ENCODE data around the gene CYP2S1.

The CYP2S1 gene

GRCh38 chr19:41195675-41196497, 2.9 kb downstream of the CYP2S1 start:
- DNase-seq = no peak

- DNase-seq = no peak
Observed at GRCh38 chr19:41198559-41198958, 5.5 kb downstream of the CYP2S1 start.

GRCh38 chr19:41203371-41203770, 10.4 kb downstream of the CYP2S1 start:
- no peak for DNase-seq

GRCh38 chr19:41204338-41204737, 11.3 kb downstream of the CYP2S1 start:
- peak; percentile 73 for DNase-seq

GRCh38 chr19:41205995-41206394, 13.0 kb downstream of the CYP2S1 start:
- no peak for DNase-seq

- no peak for DNase-seq
Observed at GRCh38 chr19:41206456-41206855, 13.4 kb downstream of the CYP2S1 start.

- no peak for DNase-seq
Observed at GRCh38 chr19:41206926-41207750, 14.1 kb downstream of the CYP2S1 start.

GRCh38 chr19:41214161-41214560, 21.1 kb downstream of the CYP2S1 start:
- DNase-seq = no peak

GRCh38 chr19:41217741-41218140, 24.7 kb downstream of the CYP2S1 start:
- DNase-seq = no peak

- no peak for DNase-seq
Observed at GRCh38 chr19:41218249-41218614, 25.2 kb downstream of the CYP2S1 start.

GRCh38 chr19:41218615-41219507, 25.8 kb downstream of the CYP2S1 start, which contains the start of gene AXL:
TSS of gene AXL (plus strand) at chr19:41219223. CDS start at chr19:41219393, 170 bp downstream.
- no peak for DNase-seq

- no peak for DNase-seq
Observed at GRCh38 chr19:41219924-41220567, 27.0 kb downstream of the CYP2S1 start.

- DNase-seq = no peak
Observed at GRCh38 chr19:41220811-41221210, 27.8 kb downstream of the CYP2S1 start.

- no peak for DNase-seq
Observed at GRCh38 chr19:41221514-41222205, 28.6 kb downstream of the CYP2S1 start.

GRCh38 chr19:41222240-41222639, 29.2 kb downstream of the CYP2S1 start:
- no peak for DNase-seq

GRCh38 chr19:41223431-41224234, 30.6 kb downstream of the CYP2S1 start:
- DNase-seq = no peak

GRCh38 chr19:41224632-41225031, 31.6 kb downstream of the CYP2S1 start:
- DNase-seq = no peak

GRCh38 chr19:41225238-41226052, 32.4 kb downstream of the CYP2S1 start:
- DNase-seq = peak; percentile 60

- peak; percentile 38 for DNase-seq
Observed at GRCh38 chr19:41226053-41226873, 33.2 kb downstream of the CYP2S1 start.
